ENCODE measurements around the gene DLG2.
"Not testable (repeated sequence)": the region's sequence is repeated elsewhere in the genome, so short reads cannot be mapped to it uniquely, and the experiment has no call there.

DLG2 gene

DNA sequence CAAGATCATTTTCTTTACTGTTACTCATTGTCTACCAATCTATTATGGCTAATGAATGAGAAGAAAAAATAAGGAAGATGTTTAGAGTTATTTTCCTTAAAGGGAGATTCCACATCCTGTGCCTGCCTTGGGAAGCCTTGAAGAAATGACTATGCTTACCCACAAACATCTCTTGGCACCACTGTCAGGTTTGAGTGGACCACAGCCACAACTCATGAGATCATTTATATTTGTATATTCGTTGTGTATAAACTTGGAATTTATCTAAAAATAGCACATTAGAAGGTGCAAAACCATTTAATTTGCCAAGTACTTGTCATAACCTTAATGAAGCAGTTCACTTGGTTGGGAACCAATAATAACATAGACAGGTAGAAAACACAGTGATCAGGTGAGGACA lies 740.8 kb downstream of the DLG2 start:
- no peak for DNase-seq

- no peak for DNase-seq
These were observed 742.3 kb downstream of the DLG2 start for GRCh38 chr11:84884836-84885235.

GRCh38 chr11:84882056-84882455 lies 745.1 kb downstream of the DLG2 start:
- DNase-seq: no peak

GRCh38 chr11:84871116-84871515 lies 756.0 kb downstream of the DLG2 start:
- DNase-seq: no peak

GRCh38 chr11:84870486-84870885 lies 756.7 kb downstream of the DLG2 start:
- no peak for DNase-seq

DNA sequence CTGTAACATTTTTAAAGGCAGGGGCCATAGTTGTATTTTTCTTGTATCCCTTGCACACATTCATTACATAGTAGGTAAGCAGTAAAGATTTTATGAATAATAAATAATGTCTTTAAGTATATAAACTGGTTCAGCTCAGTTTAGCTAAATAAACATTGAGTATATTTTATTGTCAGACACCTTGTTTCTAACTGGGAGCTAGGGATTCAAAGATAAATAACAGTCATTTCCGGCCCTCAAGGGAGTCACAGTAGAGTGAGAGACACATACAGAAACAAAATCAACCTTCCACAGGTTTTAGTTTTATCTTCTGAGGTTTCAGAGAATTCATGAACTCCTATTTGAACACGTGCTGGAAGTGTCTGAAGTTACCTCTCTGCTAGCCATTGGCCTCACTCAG lies 760.2 kb downstream of the DLG2 start:
- DNase-seq: no peak

DNA sequence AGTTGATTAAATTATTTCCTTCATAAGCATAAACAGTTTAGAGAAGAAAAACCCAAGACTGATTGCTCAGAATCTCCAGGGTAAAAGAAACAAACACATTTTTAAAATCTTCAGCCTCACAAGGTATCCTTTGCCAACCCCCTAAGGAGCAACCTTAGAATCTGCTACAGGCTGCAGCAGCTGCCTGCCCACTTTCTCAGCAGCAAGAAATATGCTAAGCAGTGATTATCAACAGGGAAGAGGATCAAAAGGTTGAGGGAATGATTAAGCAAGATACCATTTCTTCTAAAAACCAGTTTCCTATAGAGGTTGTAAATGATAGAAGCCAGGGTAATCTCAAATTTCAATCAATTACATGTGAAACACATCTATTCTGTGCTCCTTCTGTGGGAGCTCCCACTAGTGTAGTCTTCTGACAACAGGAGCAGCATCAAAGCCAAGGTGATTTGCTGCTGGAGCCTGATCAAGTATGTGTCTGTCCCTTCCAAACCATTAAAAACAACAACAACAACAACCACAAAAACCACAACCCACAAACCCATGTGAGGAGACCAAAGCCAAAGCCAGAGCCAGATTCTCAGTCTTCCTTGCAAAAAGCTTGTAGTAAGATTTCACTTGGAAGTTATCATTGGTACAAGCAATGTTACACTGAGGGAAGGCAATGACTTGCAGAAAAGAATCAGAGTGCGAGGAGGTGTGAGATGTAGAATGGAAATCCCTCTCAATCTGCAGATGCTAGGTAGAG lies 761.2 kb downstream of the DLG2 start:
- no peak for DNase-seq

DNA sequence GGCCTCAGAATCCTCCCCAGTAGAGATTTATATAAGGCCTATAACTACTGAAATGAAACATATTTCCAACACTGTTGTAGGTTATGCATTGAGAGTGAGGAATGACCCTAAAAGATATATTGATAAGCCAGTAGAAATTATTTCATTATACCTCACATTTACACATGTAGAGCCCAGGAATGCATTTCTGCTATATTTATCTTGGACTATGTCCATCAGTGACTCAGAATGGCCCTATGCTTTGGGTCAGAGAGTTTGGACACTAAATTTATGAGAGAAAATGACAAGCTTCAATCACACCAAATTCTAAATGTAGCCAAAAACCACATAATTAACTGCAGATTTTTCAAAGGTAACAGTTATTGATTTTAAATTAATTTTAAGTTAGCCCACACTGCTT lies 761.9 kb downstream of the DLG2 start:
- no peak for DNase-seq

GRCh38 chr11:84857746-84858145 lies 769.4 kb downstream of the DLG2 start:
- DNase-seq: no peak

- no peak for DNase-seq
These were observed 771.5 kb downstream of the DLG2 start for GRCh38 chr11:84855508-84856245.

DNA sequence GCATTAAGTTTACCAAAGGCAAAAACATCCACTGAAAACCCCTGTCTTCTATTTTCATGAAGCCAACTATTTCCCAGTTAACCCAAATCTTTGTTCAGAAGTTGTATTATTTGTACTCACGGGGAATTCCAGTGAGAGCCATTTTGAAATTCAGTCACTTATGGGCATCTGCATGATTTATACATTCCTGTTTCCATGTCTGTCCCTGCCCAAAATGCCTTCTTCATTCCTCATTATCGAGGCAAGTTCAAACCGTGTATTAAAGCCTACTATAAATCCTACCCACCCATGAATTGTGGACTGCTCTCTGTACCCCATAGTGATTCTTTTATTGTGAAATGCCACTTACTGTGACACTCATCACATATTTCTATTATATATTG lies 772.7 kb downstream of the DLG2 start:
- DNase-seq: no peak

DNA sequence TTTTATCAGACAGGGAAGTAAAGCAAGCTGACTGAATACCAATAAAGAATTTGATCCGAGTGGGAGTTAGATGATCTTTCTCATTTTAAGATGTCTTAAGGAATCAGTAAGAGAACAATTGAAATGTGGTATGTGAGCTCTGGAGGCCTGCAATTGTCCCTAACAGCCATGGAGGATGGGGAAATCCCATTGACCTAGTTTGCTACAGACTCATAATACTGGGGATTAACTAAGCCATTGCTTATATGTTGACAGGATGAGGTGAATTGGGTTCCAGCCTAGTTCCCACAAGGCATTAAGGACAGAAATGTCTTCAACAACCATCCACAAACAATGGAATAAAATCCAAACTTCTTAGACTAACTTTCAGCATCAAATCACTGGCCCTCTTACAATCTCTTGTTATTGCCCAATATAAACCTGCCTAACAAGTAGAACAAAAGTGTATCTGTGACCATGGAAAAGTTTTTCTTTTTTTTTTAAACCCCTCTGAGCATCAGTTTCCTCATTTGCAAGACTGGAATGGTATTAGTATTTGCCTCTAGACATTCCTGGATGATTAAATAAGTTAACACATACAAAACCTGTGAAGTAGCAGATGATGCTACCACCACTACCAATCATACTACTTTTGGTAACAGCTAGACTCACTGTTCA lies 773.2 kb downstream of the DLG2 start:
- no peak for DNase-seq

DNA sequence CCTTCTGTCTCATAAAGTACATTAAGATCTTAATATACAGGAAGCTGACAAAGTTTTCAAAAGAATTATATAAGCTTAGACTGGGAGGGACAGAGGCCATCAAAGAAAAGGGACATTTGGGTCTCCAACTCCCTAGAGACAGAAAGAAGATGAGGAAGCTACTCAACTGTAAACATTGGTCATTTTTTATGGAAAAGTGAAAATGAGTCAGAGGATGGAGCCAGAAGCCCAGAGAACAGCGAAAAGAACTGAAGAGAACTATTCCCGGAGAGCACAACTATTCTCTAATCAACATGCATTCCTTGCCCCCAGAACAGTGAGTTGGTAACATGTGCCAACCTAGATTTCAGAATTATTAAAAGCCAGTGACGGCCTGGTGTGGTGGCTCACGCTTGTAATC lies 779.3 kb downstream of the DLG2 start:
- DNase-seq: no peak

DNA sequence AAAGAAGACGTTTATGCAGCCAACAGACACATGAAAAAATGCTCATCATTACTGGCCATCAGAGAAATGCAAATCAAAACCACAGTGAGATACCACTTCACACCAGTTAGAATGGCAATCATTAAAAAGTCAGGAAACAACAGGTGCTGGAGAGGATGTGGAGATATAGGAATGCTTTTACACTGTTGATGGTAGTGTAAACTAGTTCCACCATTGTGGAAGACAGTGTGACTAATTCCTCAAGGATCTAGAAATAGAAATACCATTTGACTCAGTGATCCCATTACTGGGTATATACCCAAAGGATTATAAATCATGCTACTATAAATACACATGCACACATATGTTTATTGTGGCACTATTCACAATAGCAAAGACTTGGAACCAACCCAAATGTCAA lies 786.9 kb downstream of the DLG2 start:
- not testable (repeated sequence) for DNase-seq

DNA sequence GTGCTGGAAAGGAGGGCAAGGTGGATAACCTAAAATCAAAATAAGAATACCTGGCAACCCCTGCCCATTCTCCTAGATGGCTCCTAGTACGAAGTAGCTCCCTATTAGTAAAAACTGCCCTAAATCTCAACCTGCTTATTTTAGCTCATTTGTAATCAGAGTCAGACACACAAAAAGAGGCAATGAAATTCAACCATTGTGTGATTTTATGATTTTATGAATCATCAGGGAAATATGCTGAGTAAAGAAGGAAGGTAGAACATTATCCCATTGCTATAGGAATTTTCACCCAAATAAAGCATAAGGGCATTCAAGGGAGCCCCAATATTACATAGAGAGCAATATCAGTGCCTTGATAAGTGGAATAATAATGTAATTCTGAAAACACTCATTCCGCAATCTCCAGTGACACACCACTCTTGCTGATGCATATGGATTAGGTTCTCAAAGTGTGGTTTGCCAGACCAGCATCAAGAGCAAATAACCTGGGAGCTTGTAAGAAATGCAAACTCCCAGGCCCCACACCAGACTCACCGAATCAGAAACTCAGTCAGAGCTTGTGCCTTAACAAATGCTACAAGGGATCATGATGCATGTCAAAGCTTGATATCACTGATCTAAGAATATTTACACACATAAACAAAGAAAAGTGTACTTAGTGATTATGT lies 789.6 kb downstream of the DLG2 start:
- no peak for DNase-seq

- no peak for DNase-seq
These were observed 790.8 kb downstream of the DLG2 start for GRCh38 chr11:84836371-84836770.

DNA sequence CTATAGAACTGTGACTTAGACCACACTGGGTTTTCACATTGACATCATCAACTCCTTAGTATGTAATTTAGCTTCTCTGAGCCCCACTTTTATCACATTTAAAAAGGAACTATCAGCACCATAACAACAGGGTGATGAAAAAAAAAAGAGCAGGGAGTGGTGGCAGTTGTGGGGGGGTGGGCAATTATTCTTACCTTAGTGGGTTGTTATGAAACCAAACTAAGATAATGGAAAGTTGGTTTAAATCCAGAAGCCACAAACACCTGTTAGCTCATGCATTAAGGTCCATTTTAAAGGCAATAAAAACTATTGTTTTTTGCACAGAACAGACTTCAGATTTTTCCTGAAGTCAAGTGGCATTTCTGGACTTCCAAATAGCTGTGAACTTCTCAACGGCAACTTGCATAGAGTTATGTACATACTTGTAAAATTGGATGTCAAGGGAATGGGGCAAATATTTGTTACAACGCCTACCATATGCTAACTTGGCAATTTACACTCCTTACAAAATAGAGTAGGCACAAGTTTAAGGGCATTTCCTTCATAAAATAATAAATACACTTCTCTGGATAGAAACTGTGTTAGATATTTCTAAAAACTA lies 793.6 kb downstream of the DLG2 start:
- no peak for DNase-seq

DNA sequence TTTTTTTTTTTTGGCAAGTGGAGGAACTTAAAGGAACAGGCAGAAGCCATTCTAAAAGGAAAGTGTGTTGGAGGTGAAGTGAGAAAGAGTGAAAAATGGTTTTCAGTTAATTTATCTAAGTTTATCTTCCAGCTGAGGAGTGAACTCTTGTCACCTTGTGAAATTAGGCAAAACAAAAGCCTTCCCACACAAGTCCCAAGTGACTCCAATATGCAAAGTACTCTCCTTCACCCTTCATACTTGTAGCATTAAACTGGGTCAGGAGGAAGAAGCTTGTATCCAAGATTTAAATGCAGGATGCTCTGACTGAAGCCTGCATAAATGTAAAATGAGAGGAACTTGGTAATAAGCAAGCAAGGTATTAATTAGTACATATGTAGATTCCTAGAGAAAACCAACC lies 796.8 kb downstream of the DLG2 start:
- DNase-seq: no peak

DNA sequence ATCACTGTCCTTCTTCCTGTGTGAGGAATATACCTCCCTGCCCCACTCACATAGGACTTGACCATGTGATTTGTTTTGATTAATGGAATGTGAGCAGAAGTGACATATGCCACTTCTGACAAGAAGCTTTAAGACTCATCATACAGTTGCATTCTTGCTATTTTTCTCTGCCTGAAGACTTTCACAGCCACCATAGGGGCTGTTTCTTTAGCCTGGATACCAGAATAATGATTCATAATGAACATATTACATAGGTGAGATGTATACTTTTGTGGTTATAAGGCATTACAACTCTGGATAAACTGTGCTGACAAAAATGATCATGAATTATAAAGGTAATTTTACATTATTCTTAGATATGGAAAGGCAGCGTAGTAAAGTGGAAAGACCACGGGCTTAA lies 798.0 kb downstream of the DLG2 start:
- DNase-seq: no peak

GRCh38 chr11:84828616-84829015 lies 798.5 kb downstream of the DLG2 start:
- no peak for DNase-seq

GRCh38 chr11:84825106-84825660 lies 802.0 kb downstream of the DLG2 start:
- no peak for DNase-seq

GRCh38 chr11:84824624-84825023 lies 802.5 kb downstream of the DLG2 start:
- no peak for DNase-seq

- no peak for DNase-seq
These were observed 807.6 kb downstream of the DLG2 start for GRCh38 chr11:84819537-84819936.
